ENCODE results near the gene CRYAB.

The CRYAB gene

DNA sequence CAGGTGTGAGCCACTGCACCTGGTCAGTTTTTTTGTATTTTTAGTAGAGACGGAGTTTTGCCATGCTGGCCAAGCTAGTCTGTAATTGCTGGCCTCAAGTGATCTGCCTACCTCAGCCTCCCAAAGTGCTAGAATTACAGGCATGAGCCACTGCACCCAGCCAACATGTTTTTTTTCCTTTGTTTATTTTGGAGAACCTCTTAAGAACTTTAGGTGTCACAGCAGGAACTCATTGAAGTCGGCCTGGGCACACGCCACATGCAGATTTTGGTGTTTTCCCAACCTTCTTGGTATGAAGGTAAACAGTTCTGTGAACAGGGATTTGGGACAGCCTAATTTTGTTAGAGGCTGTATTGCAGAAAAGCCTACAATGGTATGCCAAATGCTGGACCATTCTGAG is 34.9 kb upstream of the CRYAB start:
- Histone ChIP-seq H3K14ac (ENCODE audit: low read length in 2 of 2) (no peak overlapping the region), H2AFZ (ENCODE audit: low read depth, low read length) (no peak overlapping the region), H3K4me1 (ENCODE audit: control insufficient read depth, insufficient read depth, low read depth, low read length) (peaks cover 2% of the 10 kb centered on the region), H3K4ac (ENCODE audit: low read depth in 1 of 2, low read length in 2 of 2) (no peak overlapping the region), H3K9me3 (ENCODE audit: control insufficient read depth, low read length) (no peaks in the 10 kb centered on the region), H4K91ac (ENCODE audit: low read length) (no peak overlapping the region), H4K8ac (ENCODE audit: low read length) (no peak overlapping the region), H3K27ac (ENCODE audit: low read length, poor library complexity, severe bottlenecking) (no peak overlapping the region), H3K36me3 (ENCODE audit: control insufficient read depth in 1 of 2, insufficient read depth in 2 of 2, low read depth in 1 of 2, low read length in 2 of 2) (no peaks in the 10 kb centered on the region), H3K79me1 (replicated peaks; ENCODE audit: low read length, poor library complexity, severe bottlenecking) (peaks cover 16% of the 10 kb centered on the region), H3K27me3 (ENCODE audit: control insufficient read depth in 1 of 2, insufficient read depth in 1 of 2, low read length in 2 of 2) (no peaks in the 10 kb centered on the region), H2AK5ac (ENCODE audit: low read length, severe bottlenecking) (no peak overlapping the region), H3K9ac (ENCODE audit: low read length) (no peak overlapping the region), H2BK12ac (ENCODE audit: low read length in 2 of 2) (no peak overlapping the region), H3K23ac (ENCODE audit: low read length in 2 of 2) (no peak overlapping the region), H2BK15ac (ENCODE audit: low read depth, poor library complexity, severe bottlenecking) (no peak overlapping the region), H2BK120ac (ENCODE audit: low read depth, low read length) (no peak overlapping the region), H3K4me2 (ENCODE audit: low read length, poor library complexity, severe bottlenecking) (no peak overlapping the region), H3K4me3 (ENCODE audit: insufficient read depth in 1 of 2, low read depth in 1 of 2, low read length in 2 of 2) (no peak overlapping the region), H2BK5ac (ENCODE audit: low read depth, low read length, poor library complexity, severe bottlenecking) (no peak overlapping the region), H3K18ac (ENCODE audit: low read depth in 1 of 2, low read length in 2 of 2) (no peak overlapping the region)
- no peak for DNase-seq
- 89% methylated on average over 3 of the region's 3 CpGs for WGBS

- Histone ChIP-seq H3K18ac (ENCODE audit: low read depth in 1 of 2, low read length in 2 of 2) (no peak overlapping the region), H4K91ac (ENCODE audit: low read length) (no peak overlapping the region), H2AK5ac (ENCODE audit: low read length, severe bottlenecking) (peak overlapping the region; percentile 57), H3K27me3 (ENCODE audit: control insufficient read depth in 1 of 2, insufficient read depth in 1 of 2, low read length in 2 of 2) (no peaks in the 10 kb centered on the region), H2BK12ac (ENCODE audit: low read length in 2 of 2) (peak overlapping the region in 1 of 2 experiments; percentile 78), H3K4me3 (ENCODE audit: insufficient read depth in 1 of 2, low read depth in 1 of 2, low read length in 2 of 2) (peak overlapping the region in 1 of 2 experiments; percentile 27), H3K9me3 (ENCODE audit: control insufficient read depth, low read length) (no peaks in the 10 kb centered on the region), H3K4me1 (ENCODE audit: control insufficient read depth, insufficient read depth, low read depth, low read length) (peaks cover 5% of the 10 kb centered on the region), H3K23ac (ENCODE audit: low read length in 2 of 2) (no peak overlapping the region), H3K27ac (ENCODE audit: low read length, poor library complexity, severe bottlenecking) (peak overlapping the region; percentile 32), H2AFZ (ENCODE audit: low read depth, low read length) (no peak overlapping the region), H2BK5ac (ENCODE audit: low read depth, low read length, poor library complexity, severe bottlenecking) (no peak overlapping the region), H2BK15ac (ENCODE audit: low read depth, poor library complexity, severe bottlenecking) (no peak overlapping the region), H3K14ac (ENCODE audit: low read length in 2 of 2) (no peak overlapping the region), H2BK120ac (ENCODE audit: low read depth, low read length) (no peak overlapping the region), H4K8ac (ENCODE audit: low read length) (peak overlapping the region; percentile 27), H3K79me1 (replicated peaks; ENCODE audit: low read length, poor library complexity, severe bottlenecking) (peaks cover 23% of the 10 kb centered on the region), H3K4ac (ENCODE audit: low read depth in 1 of 2, low read length in 2 of 2) (peak overlapping the region in 1 of 2 experiments; percentile 55), H3K9ac (ENCODE audit: low read length) (peak overlapping the region; percentile 86), H3K36me3 (ENCODE audit: control insufficient read depth in 1 of 2, insufficient read depth in 2 of 2, low read depth in 1 of 2, low read length in 2 of 2) (no peaks in the 10 kb centered on the region), H3K4me2 (ENCODE audit: low read length, poor library complexity, severe bottlenecking) (no peak overlapping the region)
- WGBS = 64% methylated on average over 1 of the region's 1 CpG
- DNase-seq = peak; percentile 12
These were observed 33.6 kb upstream of the CRYAB start for GRCh38 chr11:111945198-111945597.

- H2BK12ac ChIP-seq (ENCODE audit: low read length in 2 of 2) = no peak overlapping the region
- H3K36me3 ChIP-seq (ENCODE audit: control insufficient read depth in 1 of 2, insufficient read depth in 2 of 2, low read depth in 1 of 2, low read length in 2 of 2) = no peaks in the 10 kb centered on the region
- H3K18ac ChIP-seq (ENCODE audit: low read depth in 1 of 2, low read length in 2 of 2) = no peak overlapping the region
- H3K14ac ChIP-seq (ENCODE audit: low read length in 2 of 2) = no peak overlapping the region
- peak; percentile 96 for DNase-seq
- no peak overlapping the region for H3K4me2 ChIP-seq (ENCODE audit: low read length, poor library complexity, severe bottlenecking)
- no peaks in the 10 kb centered on the region for H3K9me3 ChIP-seq (ENCODE audit: control insufficient read depth, low read length)
- H4K91ac ChIP-seq (ENCODE audit: low read length) = no peak overlapping the region
- no peaks in the 10 kb centered on the region for H3K27me3 ChIP-seq (ENCODE audit: control insufficient read depth in 1 of 2, insufficient read depth in 1 of 2, low read length in 2 of 2)
- no peak overlapping the region for H3K4ac ChIP-seq (ENCODE audit: low read depth in 1 of 2, low read length in 2 of 2)
- no peak overlapping the region for H2AFZ ChIP-seq (ENCODE audit: low read depth, low read length)
- no peak overlapping the region for H2BK15ac ChIP-seq (ENCODE audit: low read depth, poor library complexity, severe bottlenecking)
- peak overlapping the region; percentile 32 for H3K27ac ChIP-seq (ENCODE audit: low read length, poor library complexity, severe bottlenecking)
- H2BK5ac ChIP-seq (ENCODE audit: low read depth, low read length, poor library complexity, severe bottlenecking) = no peak overlapping the region
- H3K4me1 ChIP-seq (ENCODE audit: control insufficient read depth, insufficient read depth, low read depth, low read length) = peaks cover 5% of the 10 kb centered on the region
- H2BK120ac ChIP-seq (ENCODE audit: low read depth, low read length) = no peak overlapping the region
- peak overlapping the region; percentile 86 for H3K9ac ChIP-seq (ENCODE audit: low read length)
- 84% methylated on average over 4 of the region's 5 CpGs for WGBS
- H3K79me1 ChIP-seq (replicated peaks; ENCODE audit: low read length, poor library complexity, severe bottlenecking) = peaks cover 22% of the 10 kb centered on the region
- no peak overlapping the region for H3K23ac ChIP-seq (ENCODE audit: low read length in 2 of 2)
- H4K8ac ChIP-seq (ENCODE audit: low read length) = no peak overlapping the region
- no peak overlapping the region for H2AK5ac ChIP-seq (ENCODE audit: low read length, severe bottlenecking)
- H3K4me3 ChIP-seq (ENCODE audit: insufficient read depth in 1 of 2, low read depth in 1 of 2, low read length in 2 of 2) = peak overlapping the region in 1 of 2 experiments; percentile 41
These were observed 33.1 kb upstream of the CRYAB start for GRCh38 chr11:111944651-111945051.

DNA sequence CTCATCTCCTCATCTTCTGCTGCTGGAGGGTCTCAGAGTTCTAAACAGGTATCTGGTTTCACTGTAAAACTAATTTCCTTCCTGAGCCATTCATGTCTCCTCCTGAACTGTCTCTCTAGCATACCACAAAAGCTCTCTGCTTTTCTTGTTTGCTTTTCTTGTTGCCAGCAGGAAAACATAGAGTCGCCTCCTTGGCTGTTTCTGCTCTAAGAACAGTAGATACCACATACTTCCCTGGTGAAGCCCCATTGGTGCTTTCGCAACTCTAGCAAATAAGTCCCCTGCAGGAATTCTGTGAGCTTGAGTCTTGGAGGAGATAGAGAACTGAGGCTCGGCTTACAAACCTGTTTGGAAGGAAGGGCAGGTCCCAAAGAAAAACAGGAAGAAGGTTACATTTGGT is 32.6 kb upstream of the CRYAB start:
- no peak overlapping the region for H2BK120ac ChIP-seq (ENCODE audit: low read depth, low read length)
- H4K8ac ChIP-seq (ENCODE audit: low read length) = no peak overlapping the region
- WGBS = 73% methylated on average over 3 of the region's 3 CpGs
- H3K4ac ChIP-seq (ENCODE audit: low read depth in 1 of 2, low read length in 2 of 2) = no peak overlapping the region
- H2BK15ac ChIP-seq (ENCODE audit: low read depth, poor library complexity, severe bottlenecking) = no peak overlapping the region
- peaks cover 5% of the 10 kb centered on the region for H3K4me1 ChIP-seq (ENCODE audit: control insufficient read depth, insufficient read depth, low read depth, low read length)
- no peak overlapping the region for H2BK12ac ChIP-seq (ENCODE audit: low read length in 2 of 2)
- H3K4me3 ChIP-seq (ENCODE audit: insufficient read depth in 1 of 2, low read depth in 1 of 2, low read length in 2 of 2) = peak overlapping the region in 1 of 2 experiments; percentile 41
- no peaks in the 10 kb centered on the region for H3K27me3 ChIP-seq (ENCODE audit: control insufficient read depth in 1 of 2, insufficient read depth in 1 of 2, low read length in 2 of 2)
- no peak overlapping the region for H3K14ac ChIP-seq (ENCODE audit: low read length in 2 of 2)
- no peak overlapping the region for H4K91ac ChIP-seq (ENCODE audit: low read length)
- no peak overlapping the region for H2BK5ac ChIP-seq (ENCODE audit: low read depth, low read length, poor library complexity, severe bottlenecking)
- no peaks in the 10 kb centered on the region for H3K9me3 ChIP-seq (ENCODE audit: control insufficient read depth, low read length)
- no peak overlapping the region for H2AFZ ChIP-seq (ENCODE audit: low read depth, low read length)
- peak; percentile 91 for DNase-seq
- no peak overlapping the region for H3K18ac ChIP-seq (ENCODE audit: low read depth in 1 of 2, low read length in 2 of 2)
- H3K27ac ChIP-seq (ENCODE audit: low read length, poor library complexity, severe bottlenecking) = peak overlapping the region; percentile 32
- H3K79me1 ChIP-seq (replicated peaks; ENCODE audit: low read length, poor library complexity, severe bottlenecking) = peaks cover 22% of the 10 kb centered on the region
- no peaks in the 10 kb centered on the region for H3K36me3 ChIP-seq (ENCODE audit: control insufficient read depth in 1 of 2, insufficient read depth in 2 of 2, low read depth in 1 of 2, low read length in 2 of 2)
- peak overlapping the region; percentile 77 for H2AK5ac ChIP-seq (ENCODE audit: low read length, severe bottlenecking)
- no peak overlapping the region for H3K23ac ChIP-seq (ENCODE audit: low read length in 2 of 2)
- no peak overlapping the region for H3K4me2 ChIP-seq (ENCODE audit: low read length, poor library complexity, severe bottlenecking)
- H3K9ac ChIP-seq (ENCODE audit: low read length) = peak overlapping the region; percentile 86

All from mesenchymal stem cell (in vitro differentiated cells and primary cell).